ENCODE data around the gene ELMO2.

The ELMO2 gene

DNA sequence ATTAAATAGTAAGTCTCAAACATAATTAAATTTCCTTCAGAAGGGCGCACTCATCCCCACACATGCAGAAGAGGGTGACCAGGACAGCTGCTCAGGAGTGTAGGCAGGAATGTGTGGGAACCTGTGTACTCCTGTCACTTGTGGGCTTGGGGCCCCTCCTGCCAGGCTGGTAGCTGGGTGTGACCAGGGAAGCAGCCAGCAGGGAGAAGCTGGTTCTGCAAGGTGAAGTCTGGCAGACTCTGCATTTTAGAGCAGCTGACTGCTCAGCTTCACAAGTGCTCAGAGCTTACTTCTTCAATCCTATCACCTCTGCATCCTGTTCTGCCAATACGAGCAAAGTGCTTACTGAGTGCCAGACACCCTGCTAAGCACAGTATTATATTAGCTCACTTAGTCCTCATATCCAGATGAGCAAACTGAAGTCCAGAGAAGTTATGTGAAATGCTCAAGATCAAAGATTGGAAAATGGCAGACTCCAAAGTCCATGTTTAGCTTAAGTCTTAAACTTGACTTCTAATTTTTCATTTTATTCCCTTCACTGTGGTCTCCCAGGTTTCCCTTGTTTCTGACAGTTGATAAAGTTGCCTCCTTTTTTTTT is 27.9 kb downstream of the ELMO2 start:
- no peak for ATAC-seq
- no peak for TF ChIP-seq ARNTL (CRISPR knock-in tag; IDR thresholded peaks at IDR 0.05; ENCODE audit: borderline replicate concordance, low read depth)
- TF ChIP-seq ZC3H10 (CRISPR knock-in tag; IDR thresholded peaks at IDR 0.05) = no peak
- TF ChIP-seq SNAI2 (CRISPR knock-in tag; IDR thresholded peaks at IDR 0.05) = no peak
- TF ChIP-seq BACH2 (CRISPR knock-in tag; IDR thresholded peaks at IDR 0.05; ENCODE audit: borderline replicate concordance) = no peak
- TF ChIP-seq ZNF565 (CRISPR knock-in tag; conservative IDR thresholded peaks at IDR 0.05; ENCODE audit: low read depth) = no peak
- no peak for TF ChIP-seq CSDC2 (CRISPR knock-in tag; IDR thresholded peaks at IDR 0.05)
- TF ChIP-seq, protein P1, sequence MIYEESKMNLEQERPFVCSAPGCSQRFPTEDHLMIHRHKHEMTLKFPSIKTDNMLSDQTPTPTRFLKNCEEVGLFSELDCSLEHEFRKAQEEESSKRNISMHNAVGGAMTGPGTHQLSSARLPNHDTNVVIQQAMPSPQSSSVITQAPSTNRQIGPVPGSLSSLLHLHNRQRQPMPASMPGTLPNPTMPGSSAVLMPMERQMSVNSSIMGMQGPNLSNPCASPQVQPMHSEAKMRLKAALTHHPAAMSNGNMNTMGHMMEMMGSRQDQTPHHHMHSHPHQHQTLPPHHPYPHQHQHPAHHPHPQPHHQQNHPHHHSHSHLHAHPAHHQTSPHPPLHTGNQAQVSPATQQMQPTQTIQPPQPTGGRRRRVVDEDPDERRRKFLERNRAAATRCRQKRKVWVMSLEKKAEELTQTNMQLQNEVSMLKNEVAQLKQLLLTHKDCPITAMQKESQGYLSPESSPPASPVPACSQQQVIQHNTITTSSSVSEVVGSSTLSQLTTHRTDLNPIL (CRISPR knock-in tag; IDR thresholded peaks at IDR 0.05; ENCODE audit: low read depth) = no peak
- TF ChIP-seq ESRRG (CRISPR knock-in tag; IDR thresholded peaks at IDR 0.05) = no peak
- no peak for TF ChIP-seq POU6F1 (CRISPR knock-in tag; IDR thresholded peaks at IDR 0.05; ENCODE audit: borderline replicate concordance, low read depth)
- TF ChIP-seq ISL1 (CRISPR knock-in tag; IDR thresholded peaks at IDR 0.05) = no peak
- TF ChIP-seq GLIS3 (CRISPR knock-in tag; IDR thresholded peaks at IDR 0.05) = no peak
- TF ChIP-seq PATZ1 (CRISPR knock-in tag; IDR thresholded peaks at IDR 0.05; ENCODE audit: borderline replicate concordance) = no peak
- TF ChIP-seq, protein P2, sequence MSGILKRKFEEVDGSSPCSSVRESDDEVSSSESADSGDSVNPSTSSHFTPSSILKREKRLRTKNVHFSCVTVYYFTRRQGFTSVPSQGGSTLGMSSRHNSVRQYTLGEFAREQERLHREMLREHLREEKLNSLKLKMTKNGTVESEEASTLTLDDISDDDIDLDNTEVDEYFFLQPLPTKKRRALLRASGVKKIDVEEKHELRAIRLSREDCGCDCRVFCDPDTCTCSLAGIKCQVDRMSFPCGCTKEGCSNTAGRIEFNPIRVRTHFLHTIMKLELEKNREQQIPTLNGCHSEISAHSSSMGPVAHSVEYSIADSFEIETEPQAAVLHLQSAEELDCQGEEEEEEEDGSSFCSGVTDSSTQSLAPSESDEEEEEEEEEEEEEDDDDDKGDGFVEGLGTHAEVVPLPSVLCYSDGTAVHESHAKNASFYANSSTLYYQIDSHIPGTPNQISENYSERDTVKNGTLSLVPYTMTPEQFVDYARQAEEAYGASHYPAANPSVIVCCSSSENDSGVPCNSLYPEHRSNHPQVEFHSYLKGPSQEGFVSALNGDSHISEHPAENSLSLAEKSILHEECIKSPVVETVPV (CRISPR knock-in tag; IDR thresholded peaks at IDR 0.05) = no peak
- no peak for TF ChIP-seq TOX (CRISPR knock-in tag; IDR thresholded peaks at IDR 0.05; ENCODE audit: borderline replicate concordance)
- no peak for TF ChIP-seq OSR1 (CRISPR knock-in tag; IDR thresholded peaks at IDR 0.05)
- no peak for TF ChIP-seq RARB (CRISPR knock-in tag; IDR thresholded peaks at IDR 0.05)
- TF ChIP-seq ZFP3 (CRISPR knock-in tag; IDR thresholded peaks at IDR 0.05) = no peak

DNA sequence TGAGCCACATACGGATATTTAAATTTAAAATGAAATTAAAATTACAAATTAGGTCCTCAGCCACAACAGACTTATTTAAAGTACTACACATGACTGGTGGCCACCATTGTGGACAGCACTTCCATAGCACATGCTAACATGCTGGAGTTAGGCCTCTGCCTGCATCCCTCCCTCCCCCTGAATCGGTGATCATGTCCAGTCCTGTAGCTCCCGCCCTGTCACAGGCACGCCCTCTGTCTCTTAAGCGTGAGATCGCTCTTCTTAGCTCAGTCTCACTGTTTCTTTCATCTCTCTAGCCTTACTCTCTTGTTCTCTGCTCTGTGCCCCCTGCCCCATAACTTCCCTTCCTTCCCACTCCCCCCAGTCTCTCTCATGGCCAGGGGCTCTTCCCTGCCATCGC is 28.9 kb downstream of the ELMO2 start:
- no peak for ATAC-seq

More for the DNA sequence above, 28.9 kb downstream of the ELMO2 start:
- TF ChIP-seq OSR1 (CRISPR knock-in tag; IDR thresholded peaks at IDR 0.05) = no peak
- TF ChIP-seq POU6F1 (CRISPR knock-in tag; IDR thresholded peaks at IDR 0.05; ENCODE audit: borderline replicate concordance, low read depth) = no peak
- no peak for TF ChIP-seq ESRRG (CRISPR knock-in tag; IDR thresholded peaks at IDR 0.05)
- no peak for TF ChIP-seq ZNF8 (CRISPR knock-in tag; IDR thresholded peaks at IDR 0.05)
- no peak for TF ChIP-seq ZFP30 (CRISPR knock-in tag; IDR thresholded peaks at IDR 0.05)
- no peak for TF ChIP-seq TCF4 (CRISPR knock-in tag; IDR thresholded peaks at IDR 0.05; ENCODE audit: borderline replicate concordance)
- TF ChIP-seq ZC3H10 (CRISPR knock-in tag; IDR thresholded peaks at IDR 0.05) = no peak
- TF ChIP-seq ARNTL (CRISPR knock-in tag; IDR thresholded peaks at IDR 0.05; ENCODE audit: borderline replicate concordance, low read depth) = no peak
- no peak for TF ChIP-seq BACH2 (CRISPR knock-in tag; IDR thresholded peaks at IDR 0.05; ENCODE audit: borderline replicate concordance)
- TF ChIP-seq, protein P1 (CRISPR knock-in tag; IDR thresholded peaks at IDR 0.05; ENCODE audit: low read depth) = no peak
- no peak for TF ChIP-seq GLIS3 (CRISPR knock-in tag; IDR thresholded peaks at IDR 0.05)
- TF ChIP-seq RARB (CRISPR knock-in tag; IDR thresholded peaks at IDR 0.05) = no peak
- TF ChIP-seq, protein P3, sequence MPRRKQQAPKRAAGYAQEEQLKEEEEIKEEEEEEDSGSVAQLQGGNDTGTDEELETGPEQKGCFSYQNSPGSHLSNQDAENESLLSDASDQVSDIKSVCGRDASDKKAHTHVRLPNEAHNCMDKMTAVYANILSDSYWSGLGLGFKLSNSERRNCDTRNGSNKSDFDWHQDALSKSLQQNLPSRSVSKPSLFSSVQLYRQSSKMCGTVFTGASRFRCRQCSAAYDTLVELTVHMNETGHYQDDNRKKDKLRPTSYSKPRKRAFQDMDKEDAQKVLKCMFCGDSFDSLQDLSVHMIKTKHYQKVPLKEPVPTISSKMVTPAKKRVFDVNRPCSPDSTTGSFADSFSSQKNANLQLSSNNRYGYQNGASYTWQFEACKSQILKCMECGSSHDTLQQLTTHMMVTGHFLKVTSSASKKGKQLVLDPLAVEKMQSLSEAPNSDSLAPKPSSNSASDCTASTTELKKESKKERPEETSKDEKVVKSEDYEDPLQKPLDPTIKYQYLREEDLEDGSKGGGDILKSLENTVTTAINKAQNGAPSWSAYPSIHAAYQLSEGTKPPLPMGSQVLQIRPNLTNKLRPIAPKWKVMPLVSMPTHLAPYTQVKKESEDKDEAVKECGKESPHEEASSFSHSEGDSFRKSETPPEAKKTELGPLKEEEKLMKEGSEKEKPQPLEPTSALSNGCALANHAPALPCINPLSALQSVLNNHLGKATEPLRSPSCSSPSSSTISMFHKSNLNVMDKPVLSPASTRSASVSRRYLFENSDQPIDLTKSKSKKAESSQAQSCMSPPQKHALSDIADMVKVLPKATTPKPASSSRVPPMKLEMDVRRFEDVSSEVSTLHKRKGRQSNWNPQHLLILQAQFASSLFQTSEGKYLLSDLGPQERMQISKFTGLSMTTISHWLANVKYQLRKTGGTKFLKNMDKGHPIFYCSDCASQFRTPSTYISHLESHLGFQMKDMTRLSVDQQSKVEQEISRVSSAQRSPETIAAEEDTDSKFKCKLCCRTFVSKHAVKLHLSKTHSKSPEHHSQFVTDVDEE (CRISPR knock-in tag; IDR thresholded peaks at IDR 0.05) = no peak

Measured in SK-N-SH treated with all-trans-retinoic acid at 6 μM for 48 hours (cell line).